Stimulated activated CD8-positive, alpha-beta memory T cell treated with anti-CD3 and anti-CD28 coated beads, Interleukin-7, amount 100 ng/mL, for 1 hour (primary cell): Measurements from ENCODE around the gene TTC28.

Source experiments
- DNase-seq, 2 donors: peaks; one replicate each; pipeline ENCODE4 v3.0.0-alpha.2; 2020; ENCODE audit warnings: low read depth in 2 of 2

The TTC28 gene

GRCh38 chr22:28051091-28051786 is 628.4 kb downstream of the TTC28 start:
- DNase-seq: no peak

- no peak for DNase-seq
These were observed 631.1 kb downstream of the TTC28 start for GRCh38 chr22:28048529-28048928.

DNA sequence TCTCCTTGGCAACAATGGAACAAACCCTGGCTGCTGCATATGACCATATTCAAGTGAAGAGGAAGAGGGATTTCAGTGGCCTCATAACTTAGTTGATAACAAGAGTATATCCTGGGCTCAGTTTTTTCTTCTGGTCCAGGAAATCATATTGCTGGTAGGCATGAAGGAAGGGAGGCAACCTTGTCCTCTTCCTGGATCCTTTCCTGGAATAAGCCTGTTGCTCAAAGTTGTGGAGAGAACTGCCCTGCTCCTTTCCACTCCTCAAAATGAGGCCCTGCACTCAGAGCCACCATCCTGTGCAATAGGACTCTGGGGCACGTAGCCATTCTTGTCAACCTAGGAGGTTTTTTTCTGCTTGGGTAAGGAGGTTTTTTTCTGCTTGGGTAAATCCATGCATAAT is 631.9 kb downstream of the TTC28 start:
- no peak for DNase-seq

- DNase-seq: no peak
These were observed 633.5 kb downstream of the TTC28 start for GRCh38 chr22:28046100-28046499.

- no peak for DNase-seq
These were observed 635.0 kb downstream of the TTC28 start for GRCh38 chr22:28044546-28045173.

DNA sequence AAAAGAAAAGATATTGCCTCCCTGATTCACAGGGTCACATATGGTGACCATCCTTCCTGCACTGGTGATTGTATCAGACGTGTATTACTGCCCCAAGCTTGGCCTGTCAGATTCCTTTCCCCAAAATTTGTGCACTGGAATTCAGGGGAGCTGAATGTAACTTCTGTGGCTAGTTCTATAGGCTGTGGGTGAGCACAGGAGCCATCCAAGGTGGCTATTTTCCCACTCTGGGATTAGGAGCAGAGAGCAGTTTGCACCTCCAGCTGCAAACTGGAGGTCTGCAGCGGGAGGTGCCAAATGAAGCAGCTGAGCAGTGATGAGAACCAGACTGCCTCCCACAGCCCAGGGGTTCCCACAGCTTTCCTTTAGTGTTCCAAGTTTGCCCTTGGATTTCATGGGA is 636.4 kb downstream of the TTC28 start:
- DNase-seq: no peak

DNA sequence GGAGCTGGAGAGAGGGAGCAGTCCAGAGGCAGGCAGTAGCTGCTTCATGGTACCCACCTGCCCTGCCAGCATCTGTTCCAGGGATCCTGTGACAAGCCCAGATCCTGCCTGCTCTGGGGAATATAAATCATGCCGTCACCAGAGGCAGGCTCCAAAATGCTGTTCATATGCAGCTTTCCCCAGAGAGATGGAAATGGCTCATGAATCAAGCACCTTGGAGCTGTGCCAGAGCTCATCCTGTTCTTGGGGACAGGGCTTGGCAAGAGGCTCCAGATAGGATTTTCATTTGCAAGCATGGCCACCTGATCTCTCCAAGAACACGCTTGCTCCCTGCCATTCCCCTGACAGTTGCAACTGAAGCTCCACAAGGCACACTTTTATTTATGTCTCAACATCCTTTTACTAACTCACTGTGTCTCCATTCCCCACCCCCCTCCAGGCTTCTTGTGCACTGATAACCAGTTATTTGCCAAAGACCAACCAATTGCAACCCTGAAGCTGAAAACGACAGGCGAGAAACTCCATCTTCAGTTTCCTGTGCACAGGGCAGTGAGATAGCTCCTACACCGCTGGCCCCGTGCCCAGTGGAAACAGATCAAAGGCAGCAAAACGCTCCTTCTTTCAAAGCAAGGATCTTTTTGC is 644.8 kb downstream of the TTC28 start:
- no peak for DNase-seq

DNA sequence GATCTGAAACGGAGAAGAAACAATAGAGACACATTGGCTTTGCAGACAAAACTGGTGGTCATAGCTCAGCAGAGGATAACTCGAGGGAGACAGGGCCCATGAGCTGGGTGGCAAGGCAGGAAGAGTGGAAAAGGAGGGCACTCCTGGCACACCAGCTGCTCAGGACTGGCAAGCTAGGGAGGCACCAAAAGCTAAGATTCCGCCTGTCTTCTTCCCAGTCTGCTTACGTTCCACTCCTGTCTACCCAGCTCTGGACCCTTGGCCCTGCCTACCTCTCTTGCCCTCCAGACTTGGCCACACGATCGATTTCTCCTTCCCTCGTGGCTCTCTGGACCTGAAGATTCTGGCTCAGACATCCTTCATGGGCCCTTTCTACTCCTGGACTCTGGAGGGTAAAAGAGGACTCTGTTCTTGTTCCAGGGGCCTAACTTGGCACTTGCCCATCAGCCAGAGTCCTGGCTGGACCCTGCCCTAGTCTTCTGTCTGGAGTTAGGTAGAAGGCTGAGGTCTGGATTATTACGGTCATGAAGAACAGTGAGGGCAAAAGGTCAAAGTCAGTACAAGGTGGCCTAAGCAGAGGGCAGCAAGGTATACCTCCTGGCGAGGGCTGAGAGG is 645.4 kb downstream of the TTC28 start:
- no peak for DNase-seq

GRCh38 chr22:28032861-28033260 is 646.8 kb downstream of the TTC28 start:
- no peak for DNase-seq

DNA sequence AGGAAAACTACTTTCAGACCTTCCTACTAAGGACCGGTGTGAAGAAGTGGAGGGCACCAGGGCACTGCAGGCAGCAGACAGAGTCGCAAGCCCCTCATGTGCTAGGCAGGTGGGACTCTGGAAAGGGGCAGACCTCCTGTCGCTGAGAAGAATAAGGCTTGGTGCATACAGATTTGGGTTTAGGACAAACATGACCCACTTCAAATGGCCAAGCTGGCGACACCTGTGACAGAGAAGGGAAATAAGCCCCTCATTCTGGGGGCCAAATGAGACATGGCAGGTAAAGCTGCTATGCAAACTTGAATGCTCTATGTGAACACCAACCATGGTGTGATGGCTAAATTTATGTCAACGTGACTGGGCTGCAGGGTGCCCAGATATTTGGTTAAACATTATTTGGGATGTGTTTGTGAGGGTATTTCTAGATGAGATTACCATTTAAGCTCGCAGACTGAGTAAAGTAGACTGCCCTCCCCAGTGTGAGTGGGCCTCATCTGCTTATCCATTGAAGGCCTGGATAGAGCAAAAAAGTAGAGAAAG is 648.2 kb downstream of the TTC28 start:
- DNase-seq: no peak

GRCh38 chr22:28030473-28030872 is 649.2 kb downstream of the TTC28 start:
- DNase-seq: no peak

DNA sequence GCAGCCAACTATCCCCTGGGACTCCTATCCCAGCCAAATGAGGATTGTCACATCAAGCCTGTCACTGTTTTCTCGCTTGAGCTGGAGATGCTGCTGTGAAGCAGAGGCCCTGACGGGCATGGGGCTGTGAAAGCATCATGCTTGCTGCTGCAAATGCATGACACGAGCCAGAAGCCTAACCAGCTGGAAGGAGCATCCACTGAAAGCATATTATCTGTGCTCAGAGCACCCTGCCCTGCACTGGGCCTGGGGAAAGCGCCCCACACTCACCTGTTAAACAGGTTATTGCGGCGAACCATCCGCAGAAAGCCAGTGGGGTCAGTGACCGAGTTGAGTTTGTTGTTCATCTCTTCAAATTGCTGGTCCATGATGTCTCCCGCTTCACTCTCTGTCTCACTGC is 649.7 kb downstream of the TTC28 start:
- no peak for DNase-seq

DNA sequence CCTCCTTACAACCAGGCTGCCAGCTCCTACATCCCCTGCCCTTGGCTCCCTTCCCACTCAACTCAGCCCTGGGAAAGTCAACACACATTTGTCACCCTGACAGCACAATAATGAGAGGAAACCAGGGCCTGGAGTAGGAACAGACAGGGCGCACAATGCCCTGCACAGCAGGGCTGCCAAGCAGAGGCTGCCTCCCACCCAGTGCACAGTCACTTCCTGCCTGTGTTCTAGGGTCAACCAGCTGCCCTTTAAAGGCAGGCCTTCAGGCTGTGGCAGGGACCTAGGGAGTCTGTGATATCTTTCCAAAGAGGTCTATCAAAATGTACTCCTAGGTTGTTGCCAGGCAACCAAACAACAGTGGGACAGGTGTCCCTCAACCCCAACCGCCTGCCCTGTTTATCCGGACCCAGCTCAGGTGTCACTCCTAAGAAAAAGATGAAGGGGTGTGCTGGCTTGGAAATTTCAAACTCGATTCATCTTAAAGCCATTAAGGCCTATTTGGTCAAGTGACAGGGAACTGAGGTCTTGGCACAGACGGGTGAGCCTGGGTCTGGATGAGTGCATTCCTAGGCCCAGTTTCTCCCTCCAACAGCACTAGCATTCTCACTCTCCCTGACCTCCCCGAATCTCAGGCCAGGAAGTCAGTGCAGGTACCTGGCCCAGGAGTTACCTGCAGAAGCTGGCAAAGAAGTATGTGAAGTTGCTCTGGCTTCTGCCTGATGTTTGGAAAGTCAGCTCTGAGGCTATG is 650.3 kb downstream of the TTC28 start:
- DNase-seq: no peak

DNA sequence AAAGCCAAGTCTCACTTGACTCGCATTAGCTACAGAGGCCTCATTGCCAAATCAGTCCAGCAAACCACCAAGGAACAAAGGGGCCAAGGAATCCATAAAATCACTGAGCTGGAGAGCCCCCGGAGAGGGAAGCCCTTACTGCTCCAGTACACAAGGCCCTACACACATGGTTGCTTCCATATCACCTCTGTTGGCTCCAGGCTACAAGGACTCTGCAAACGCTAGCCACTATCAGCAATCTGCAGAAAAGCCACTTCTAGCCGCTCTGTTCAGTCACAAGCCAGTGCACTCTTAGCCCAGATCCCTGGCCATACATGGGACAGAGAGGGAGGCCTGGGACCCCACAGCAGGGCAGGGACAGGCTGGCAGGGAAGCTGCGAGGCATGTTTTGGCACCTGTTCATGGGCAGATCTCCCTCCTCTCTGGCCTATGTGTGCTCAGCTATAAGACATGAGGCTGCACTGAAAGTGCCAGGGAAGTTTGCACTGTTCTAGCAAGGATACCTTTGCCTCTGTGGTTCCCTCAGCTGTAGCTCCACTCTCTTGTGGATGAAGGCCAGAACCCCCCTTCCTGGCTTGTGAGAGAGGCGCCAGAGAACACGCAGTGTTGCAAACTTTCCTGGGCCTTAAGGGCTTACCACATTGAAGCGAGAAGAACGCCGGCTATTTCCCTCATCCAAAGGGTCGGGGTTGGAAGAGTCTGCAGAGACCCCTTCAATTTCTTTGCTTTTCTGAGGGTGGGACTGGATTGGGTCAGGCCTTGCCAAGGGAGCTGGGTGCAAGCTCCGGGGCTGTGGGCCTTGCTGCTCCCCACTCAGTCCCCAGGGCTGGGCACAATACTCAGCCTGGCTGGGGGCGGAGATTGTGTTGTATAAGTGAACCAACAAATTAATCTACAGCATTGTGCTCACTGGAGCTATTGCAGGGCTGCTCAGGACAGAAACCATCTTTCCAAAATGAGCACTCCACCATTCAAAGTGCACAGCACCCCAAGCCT is 651.9 kb downstream of the TTC28 start:
- no peak for DNase-seq

DNA sequence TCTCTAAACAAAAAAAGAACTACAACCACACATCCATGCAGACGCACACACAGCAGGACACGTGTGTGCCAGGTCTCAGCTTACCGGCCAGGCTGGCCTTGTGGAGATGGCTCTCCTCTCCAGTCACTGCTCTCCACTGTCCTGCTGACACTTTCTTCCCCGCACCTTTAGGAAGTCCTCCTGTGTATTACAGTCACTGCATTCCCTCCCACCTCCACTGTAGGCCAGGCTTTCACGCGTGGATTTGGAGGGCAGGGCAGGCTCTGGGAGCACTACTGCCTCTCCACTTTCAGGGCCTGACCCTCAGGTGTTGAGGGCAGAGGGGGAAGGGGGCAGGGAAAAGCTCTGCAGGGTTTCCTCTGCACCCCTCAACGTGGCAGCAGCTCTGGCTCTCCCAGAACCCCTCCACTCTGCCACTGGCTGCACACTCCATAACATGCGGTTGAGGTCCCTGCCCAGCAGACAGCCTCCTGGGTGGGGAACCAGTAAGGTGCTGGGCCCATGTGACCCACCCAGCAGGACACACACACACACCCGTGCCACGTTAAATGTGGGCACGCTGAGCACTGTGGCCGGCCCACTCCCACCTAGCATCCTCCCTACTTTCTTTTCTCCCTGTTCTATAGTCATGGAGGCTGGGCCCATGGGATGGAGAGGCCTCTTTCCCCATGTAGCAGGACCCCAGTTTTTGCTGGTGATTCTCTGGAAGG is 653.6 kb downstream of the TTC28 start:
- DNase-seq: no peak

DNA sequence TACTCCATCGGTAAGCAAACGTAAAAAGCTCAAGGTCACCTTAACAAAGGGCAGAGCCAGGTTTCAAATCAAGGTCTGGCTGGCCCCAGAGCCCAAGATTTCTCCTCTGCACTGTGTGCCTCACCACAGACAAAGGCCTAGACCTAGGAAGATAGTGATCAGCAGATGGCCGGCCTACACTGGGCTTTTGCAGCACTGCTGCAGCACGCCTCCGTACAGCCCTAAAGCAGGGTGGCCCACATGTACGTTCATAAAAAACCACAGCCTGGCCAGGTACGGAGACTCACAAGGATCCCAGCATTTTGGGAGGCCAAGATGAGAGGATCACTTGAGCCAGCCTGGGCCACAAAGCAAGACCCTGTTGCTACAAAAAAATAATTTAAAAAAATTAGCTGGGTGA is 654.3 kb downstream of the TTC28 start:
- no peak for DNase-seq

GRCh38 chr22:28024422-28024888 is 655.2 kb downstream of the TTC28 start:
- no peak for DNase-seq

GRCh38 chr22:28023774-28024173 is 655.9 kb downstream of the TTC28 start:
- DNase-seq: no peak

GRCh38 chr22:28023036-28023435 is 656.6 kb downstream of the TTC28 start:
- no peak for DNase-seq
